Stimulated activated CD8-positive, alpha-beta memory T cell treated with anti-CD3 and anti-CD28 coated beads, Interleukin-12 subunit alpha, Interleukin-12 subunit beta, amount 100 ng/mL, for 24 hours (primary cell): ENCODE measurements around the gene HOXC4.
"Not testable (repeated sequence)": the region's sequence is repeated elsewhere in the genome, so short reads cannot be mapped to it uniquely, and the experiment has no call there.

Source experiments
- DNase-seq: peaks from one replicate; pipeline ENCODE4 v3.0.0-alpha.2; 2020; ENCODE audit errors: extremely low read depth

Gene HOXC4

GRCh38 chr12:54055552-54055951, 1.9 kb downstream of the HOXC4 start:
- DNase-seq = no peak

DNA sequence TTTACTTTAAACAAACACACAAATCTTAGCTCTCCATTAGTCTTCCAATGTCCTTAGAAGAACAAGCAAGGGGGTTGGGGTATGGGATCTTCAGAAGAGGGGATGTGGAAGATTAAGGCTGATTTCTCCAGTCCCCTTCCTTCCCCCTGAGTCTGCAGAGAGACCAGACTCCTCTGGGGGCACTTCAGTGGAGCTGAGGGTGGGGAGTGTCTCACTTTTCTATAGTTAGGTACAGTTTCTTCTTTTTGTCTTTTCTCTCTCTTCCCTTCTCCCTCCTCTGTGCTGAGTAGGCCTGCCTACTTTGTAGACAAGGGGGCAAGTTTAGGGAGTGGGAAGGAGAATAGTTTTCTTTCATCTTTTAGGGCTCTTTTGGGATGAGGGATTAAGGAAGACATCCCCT, 2.5 kb downstream of the HOXC4 start:
- no peak for DNase-seq

GRCh38 chr12:54058128-54058768, 4.6 kb downstream of the HOXC4 start:
- no peak for DNase-seq

DNA sequence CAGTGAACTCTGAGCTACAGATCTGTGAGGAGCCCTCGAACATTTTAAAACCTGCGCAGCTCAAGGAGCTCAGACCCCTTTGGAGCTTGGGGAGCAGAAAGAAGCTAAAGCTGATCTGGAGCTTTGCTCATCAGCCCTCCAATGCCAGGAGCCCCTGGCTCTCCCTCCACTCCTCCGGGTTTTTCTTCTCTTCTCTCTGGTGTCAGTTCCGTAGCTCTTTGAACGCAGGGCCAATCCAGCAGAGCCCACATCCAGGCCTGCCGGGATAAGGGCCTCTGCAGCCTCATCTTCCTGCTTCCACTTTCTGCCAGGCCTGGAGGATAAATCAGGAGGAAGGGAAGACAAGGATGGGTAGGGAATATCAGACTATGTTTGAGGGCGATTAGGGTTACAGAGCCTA, 6.0 kb downstream of the HOXC4 start:
- DNase-seq = no peak

DNA sequence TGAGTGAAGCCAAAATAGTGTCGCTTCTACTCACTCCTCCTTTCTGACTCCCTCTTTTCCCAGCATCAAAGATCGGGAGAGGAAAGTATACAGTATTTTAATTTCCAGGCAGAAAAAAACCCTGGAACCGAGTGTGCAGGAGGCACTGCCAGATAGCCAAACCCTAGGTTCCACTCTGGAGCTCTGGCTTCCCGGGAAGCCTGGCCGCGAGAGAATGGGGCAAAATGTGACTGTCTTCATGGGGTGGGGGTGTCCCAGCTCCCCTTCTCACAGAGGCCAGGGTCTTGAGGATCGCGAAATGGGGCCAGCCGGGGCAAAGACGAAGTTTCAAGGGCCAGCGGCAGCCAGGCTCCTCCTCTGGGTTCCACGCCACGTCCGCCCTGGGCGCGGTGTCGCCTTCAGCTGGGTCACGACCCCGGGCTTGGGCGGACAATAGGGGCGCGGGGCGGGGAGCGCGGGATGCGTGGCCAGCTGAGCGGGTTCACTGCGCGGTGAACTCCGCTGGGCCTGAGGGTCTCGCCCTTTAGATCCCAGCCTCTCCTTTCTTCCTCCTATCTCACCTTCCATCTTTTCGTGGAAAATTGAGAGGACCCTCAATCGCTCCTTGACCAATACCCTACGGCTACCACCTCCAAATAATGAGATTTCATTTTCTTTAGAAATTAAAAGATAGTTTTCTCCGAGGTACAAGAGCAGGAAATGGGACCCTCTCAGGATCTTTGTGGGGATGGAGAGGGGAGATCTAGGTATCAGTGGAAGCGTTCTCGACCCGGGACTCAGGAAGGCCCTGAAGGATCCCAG, 6.7 kb downstream of the HOXC4 start:
- DNase-seq = no peak

DNA sequence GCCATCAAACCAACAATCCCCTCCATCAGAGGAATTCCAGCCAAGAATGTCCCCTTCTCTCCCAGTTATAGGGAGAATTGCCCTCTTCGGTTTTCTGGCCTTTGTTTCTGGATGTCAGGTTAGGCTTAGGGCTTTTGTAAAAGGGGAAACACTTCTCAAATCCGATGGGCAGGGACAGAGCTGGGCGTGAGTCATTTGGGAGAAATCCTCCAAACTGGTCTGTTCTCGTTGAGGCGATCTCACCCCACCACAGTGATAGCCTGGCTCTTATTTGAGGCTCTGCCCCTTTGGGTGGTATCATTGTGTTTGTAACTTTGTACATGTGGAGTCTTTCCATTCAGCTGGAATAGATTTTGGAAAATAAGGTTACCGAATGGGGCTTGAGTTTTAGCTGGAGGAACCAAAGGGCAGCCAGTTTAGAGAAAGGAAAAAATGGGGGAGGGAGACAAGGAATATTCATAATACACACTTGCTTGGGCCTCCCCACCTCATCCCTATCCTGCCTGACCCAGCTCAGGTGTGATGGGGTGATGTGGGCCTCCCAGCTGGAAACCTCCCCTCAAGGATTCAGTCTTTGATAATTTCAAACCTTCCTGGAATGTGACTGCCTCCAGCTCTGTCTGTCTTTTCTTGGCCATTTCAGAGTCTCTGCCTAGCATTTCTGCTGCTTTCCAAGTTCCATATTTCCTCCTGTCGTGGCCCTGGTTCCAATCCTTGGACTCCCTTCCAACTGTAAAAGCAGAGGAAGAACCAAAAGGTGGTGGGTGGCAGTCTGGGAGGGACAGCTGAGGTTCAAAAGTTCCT, 7.5 kb downstream of the HOXC4 start:
- DNase-seq = no peak

GRCh38 chr12:54065677-54066076, 12.0 kb downstream of the HOXC4 start:
- no peak for DNase-seq

DNA sequence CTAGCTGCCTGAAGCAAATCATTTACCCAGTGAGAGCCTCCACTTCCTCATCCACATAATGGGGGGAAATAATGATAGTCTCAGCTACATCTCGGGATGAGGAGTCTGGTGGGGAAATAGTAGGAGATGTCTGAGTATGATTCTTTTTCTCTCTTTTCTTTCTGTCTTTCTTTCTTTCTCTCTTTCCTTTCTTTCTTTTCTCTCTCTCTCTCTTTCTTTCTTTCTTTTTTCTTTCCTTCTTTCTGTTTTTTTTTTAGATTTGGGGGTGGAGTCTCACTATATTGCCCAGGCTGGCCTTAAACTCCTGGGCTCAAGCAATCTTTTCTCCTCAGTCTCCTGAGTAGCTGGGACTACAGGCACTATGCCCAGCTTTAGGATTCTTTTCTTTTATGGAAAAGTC, 12.8 kb downstream of the HOXC4 start:
- DNase-seq = no peak

GRCh38 chr12:54068418-54069070, 14.9 kb downstream of the HOXC4 start:
- DNase-seq = no peak

DNA sequence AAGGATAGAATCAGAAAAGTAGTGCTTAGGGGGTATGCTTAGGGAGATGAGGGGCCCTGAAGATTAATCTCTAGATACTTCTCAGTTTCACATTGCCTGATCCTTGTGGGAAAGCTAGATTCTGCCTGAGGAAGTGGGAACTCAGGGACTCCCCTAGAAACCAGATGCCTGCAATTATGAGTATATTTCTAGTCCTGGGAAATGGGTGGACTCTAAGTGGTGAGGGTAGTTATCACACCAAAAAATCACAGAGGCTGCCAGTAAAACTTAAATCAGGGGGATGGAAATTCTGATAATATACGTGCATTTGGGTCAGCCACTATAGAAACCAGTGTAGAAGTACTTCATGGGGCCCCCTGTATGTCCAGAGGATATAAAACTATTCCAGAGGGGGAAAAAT, 18.3 kb downstream of the HOXC4 start:
- DNase-seq = no peak

DNA sequence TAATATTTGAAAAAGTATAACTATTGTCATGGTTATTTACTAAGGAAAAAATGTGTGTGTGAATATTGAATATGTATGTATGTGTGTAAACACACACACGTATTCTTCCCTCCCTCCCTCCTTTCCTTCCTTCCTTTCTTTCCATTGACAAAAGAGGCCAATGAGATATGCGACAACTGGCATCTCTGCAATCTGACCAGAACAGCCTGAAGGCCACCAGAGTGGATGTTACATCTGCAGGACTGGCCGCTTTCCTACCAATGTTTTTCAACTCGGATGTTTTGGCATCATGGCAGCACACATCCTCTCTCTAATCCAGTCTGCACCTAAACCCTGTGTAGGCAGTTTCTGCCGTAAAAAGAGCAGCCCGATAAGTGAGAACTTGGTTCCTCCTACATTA, 20.7 kb downstream of the HOXC4 start:
- no peak for DNase-seq

- no peak for DNase-seq
Observed at GRCh38 chr12:54075409-54075808, 21.8 kb downstream of the HOXC4 start.

DNA sequence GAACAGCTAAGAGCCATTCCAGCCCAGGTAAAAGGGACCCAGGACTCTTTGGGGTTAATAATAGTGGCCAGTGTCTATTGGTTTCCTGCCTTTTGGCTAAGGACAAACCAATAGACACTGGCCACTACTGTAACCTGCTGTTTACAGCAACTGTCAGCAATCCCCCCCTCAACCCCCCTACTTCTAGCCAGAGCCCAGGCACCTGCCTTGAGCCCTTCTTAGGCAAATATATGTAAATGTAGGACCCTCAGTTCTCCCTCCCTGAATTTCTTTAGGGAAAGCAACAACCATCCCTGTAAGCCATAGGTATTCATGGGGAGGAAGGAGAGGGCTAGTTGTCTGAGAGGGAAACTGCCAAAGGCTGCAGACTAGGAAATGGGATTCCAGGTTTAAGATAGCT, 22.3 kb downstream of the HOXC4 start:
- no peak for DNase-seq

- DNase-seq = not testable (repeated sequence)
Observed at GRCh38 chr12:54077843-54078242, 24.2 kb downstream of the HOXC4 start.

- not testable (repeated sequence) for DNase-seq
Observed at GRCh38 chr12:54079115-54079514, 25.5 kb downstream of the HOXC4 start.

DNA sequence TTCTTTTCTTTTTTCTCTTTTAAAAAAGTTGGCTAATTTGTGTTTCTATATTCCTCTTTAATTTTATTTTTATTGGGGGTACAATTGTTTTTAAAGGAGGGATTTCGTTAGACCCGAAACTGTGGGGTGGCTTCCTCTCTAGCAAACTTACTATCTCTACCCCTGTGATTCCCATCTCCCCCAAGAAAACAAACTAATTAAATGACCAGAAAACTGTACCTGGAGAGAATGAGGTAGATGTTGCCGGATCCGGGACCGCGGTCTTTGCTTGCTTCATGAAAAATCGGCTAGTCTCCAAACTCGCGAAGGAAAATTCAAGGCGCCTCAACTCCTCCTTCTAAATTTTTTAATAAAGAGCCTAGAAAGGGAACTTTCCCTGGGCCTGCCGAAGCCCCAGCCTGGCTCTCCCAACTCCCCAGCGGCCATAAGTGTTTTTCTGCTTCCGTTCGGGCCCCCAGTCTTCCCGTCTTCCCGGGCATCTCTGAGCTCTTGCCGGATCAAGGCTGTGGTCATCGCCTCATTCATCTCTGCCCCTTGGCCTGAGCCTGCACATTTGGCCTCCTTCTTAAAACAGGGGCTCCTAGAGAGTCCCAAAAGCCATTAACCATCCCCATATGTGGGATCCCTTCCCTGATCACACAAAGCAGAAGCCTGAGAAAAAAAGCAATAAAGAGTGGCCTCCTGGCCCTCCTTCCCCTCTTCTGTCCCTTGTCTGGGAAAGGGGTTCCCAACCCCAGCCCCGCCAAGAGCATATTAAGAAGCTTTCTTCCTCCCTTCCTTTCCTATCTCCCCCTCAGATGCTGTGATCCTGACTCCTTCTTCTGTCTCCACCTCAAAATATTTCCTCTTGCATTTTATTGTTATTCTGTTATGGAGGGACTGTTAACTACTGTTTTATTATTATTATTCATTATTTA, 26.6 kb downstream of the HOXC4 start:
- DNase-seq = not testable (repeated sequence)

DNA sequence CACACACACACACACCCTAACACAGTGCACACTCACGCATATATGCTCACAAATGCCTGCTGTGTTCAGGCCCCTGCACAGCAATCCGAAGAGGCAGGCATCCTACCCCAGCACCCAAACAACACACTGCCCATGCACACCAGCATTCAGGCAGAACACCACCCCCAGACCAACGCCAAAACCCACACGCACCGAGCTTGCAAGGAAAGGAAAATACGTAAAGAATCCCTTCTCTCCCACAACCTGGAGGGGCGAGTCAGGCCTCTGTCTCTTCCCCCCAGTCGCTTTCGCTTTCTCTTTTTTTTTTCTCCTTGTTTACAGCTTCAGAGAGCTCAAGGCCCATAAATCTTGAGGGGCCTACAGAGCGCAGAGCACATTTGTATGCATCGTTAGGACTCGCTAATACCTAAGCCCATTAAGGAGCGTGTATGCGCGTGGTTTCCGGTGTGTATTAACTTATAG, 27.4 kb downstream of the HOXC4 start:
- not testable (repeated sequence) for DNase-seq

GRCh38 chr12:54081581-54082396, 28.2 kb downstream of the HOXC4 start:
- not testable (repeated sequence) for DNase-seq

GRCh38 chr12:54082397-54082892, 28.8 kb downstream of the HOXC4 start:
- DNase-seq = no peak

DNA sequence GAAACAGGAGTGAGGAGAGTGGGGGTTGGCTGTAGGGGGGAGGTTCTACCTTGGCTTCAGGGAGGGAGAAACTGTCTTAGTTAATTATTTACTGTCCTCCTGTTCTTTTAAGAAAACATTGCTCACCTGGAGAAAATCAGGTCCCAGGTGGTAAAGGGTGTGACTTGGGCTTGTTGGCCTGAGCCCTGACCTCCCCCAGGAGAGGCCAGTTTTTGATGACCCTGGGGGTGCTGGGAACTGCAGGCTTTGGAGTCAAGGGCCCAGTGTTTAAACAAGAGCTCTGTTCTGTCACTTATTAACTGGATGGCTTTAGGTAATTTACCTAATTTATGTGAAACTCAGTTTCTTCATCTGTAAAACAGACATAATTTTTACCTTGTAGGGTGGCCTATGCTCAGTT, 34.4 kb downstream of the HOXC4 start:
- not testable (repeated sequence) for DNase-seq
